Activated T-cell treated with anti-CD3 and anti-CD28 coated beads, Interleukin-2, amount 50 U/mL, for 24 hours (primary cell): ENCODE measurements around the gene PCDHGA10.
"Not testable (repeated sequence)": the region's sequence is repeated elsewhere in the genome, so short reads cannot be mapped to it uniquely, and the experiment has no call there.

Experiments used
- DNase-seq: peaks from one replicate; pipeline ENCODE4 v3.0.0-alpha.2; 2020
- H3K27ac Mint-ChIP-seq: 2 replicates; pipeline ENCODE4 v1.8.0; 2020; ENCODE audit warnings: mild to moderate bottlenecking, mixed read lengths
- H3K27me3 Mint-ChIP-seq: 2 replicates; pipeline ENCODE4 v1.8.0; 2020; ENCODE audit warnings: mixed read lengths
- H3K36me3 Mint-ChIP-seq: 2 replicates; pipeline ENCODE4 v1.8.0; 2020; ENCODE audit warnings: low read depth, mixed read lengths
- H3K4me1 Mint-ChIP-seq: 2 replicates; pipeline ENCODE4 v1.8.0; 2020; ENCODE audit warnings: low read depth, mixed read lengths
- H3K4me3 Mint-ChIP-seq: 2 replicates; pipeline ENCODE4 v1.8.0; 2020; ENCODE audit warnings: mild to moderate bottlenecking, moderate library complexity, mixed read lengths
- H3K9me3 Mint-ChIP-seq: 2 replicates; pipeline ENCODE4 v1.8.0; 2020; ENCODE audit warnings: mixed read lengths

Gene PCDHGA10

DNA sequence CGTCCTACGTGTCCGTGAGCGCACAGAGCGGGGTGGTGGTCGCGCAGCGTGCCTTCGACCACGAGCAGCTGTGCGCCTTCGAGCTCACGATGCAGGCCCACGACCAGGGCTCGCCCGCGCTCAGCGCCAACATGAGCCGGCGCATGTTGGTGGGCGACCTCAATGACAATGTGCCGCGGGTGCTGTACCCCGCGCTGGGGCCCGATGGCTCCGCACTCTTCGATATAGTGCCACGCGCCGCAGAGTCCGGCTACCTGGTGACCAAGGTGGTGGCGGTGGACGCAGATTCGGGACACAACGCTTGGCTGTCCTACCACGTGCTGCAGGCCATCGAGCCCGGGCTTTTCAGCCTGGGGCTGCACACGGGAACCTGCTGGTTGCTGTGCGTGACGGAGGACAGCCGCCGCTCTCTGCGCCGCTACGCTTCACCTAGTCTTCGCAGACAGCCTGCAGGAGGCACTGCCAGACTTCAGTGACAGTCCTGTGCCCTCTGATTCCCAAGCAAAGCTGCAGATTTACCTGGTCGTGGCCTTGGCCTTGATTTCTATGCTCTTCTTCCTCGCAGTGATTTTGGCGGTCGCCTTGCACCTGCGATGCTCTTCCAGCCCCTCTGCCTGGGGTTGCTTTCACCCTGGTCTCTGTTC is 15.1 kb downstream of the PCDHGA10 start:
- Mint-ChIP-seq H3K4me3 (no peak overlapping the region), H3K27ac (no peak overlapping the region), H3K36me3 (peaks cover 22% of the 10 kb centered on the region), H3K27me3 (peaks cover 85% of the 10 kb centered on the region), H3K4me1 (peaks cover 19% of the 10 kb centered on the region), H3K9me3 (peaks cover 32% of the 10 kb centered on the region)
- no peak for DNase-seq

DNA sequence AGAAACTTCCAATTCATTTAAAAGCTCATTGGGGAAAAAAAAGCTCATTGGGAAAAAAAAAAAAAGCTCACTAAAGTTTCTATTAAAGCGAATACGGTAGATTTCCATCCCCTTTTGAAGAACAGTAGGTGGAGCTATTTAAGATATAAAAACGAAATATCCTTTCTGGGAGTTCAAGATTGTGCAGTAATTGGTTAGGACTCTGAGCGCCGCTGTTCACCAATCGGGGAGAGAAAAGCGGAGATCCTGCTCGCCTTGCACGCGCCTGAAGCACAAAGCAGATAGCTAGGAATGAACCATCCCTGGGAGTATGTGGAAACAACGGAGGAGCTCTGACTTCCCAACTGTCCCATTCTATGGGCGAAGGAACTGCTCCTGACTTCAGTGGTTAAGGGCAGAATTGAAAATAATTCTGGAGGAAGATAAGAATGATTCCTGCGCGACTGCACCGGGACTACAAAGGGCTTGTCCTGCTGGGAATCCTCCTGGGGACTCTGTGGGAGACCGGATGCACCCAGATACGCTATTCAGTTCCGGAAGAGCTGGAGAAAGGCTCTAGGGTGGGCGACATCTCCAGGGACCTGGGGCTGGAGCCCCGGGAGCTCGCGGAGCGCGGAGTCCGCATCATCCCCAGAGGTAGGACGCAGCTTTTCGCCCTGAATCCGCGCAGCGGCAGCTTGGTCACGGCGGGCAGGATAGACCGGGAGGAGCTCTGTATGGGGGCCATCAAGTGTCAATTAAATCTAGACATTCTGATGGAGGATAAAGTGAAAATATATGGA is 17.7 kb downstream of the PCDHGA10 start, which contains the start of gene PCDHGA12:
Gene PCDHGA12 (plus strand): TSS at position 176 of the 782 bp plus-strand sequence. CDS start 253 bp downstream, at position 429.
- Mint-ChIP-seq H3K9me3 (peaks cover 27% of the 10 kb centered on the region), H3K4me1 (peaks cover 19% of the 10 kb centered on the region), H3K36me3 (peaks cover 19% of the 10 kb centered on the region), H3K27me3 (peaks cover 78% of the 10 kb centered on the region), H3K27ac (peak within 1 kb of the TSS; percentile 60), H3K4me3 (peak within 1 kb of the TSS; percentile 64)
- no peak for DNase-seq

DNA sequence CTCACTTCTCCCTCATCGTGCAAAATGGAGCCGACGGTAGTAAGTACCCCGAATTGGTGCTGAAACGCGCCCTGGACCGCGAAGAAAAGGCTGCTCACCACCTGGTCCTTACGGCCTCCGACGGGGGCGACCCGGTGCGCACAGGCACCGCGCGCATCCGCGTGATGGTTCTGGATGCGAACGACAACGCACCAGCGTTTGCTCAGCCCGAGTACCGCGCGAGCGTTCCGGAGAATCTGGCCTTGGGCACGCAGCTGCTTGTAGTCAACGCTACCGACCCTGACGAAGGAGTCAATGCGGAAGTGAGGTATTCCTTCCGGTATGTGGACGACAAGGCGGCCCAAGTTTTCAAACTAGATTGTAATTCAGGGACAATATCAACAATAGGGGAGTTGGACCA is 18.5 kb downstream of the PCDHGA10 start:
- no peak for DNase-seq
- Mint-ChIP-seq H3K27ac (no peak overlapping the region), H3K27me3 (peaks cover 75% of the 10 kb centered on the region), H3K4me3 (peak overlapping the region; percentile 64), H3K9me3 (peaks cover 27% of the 10 kb centered on the region), H3K36me3 (peaks cover 19% of the 10 kb centered on the region), H3K4me1 (peaks cover 19% of the 10 kb centered on the region)

DNA sequence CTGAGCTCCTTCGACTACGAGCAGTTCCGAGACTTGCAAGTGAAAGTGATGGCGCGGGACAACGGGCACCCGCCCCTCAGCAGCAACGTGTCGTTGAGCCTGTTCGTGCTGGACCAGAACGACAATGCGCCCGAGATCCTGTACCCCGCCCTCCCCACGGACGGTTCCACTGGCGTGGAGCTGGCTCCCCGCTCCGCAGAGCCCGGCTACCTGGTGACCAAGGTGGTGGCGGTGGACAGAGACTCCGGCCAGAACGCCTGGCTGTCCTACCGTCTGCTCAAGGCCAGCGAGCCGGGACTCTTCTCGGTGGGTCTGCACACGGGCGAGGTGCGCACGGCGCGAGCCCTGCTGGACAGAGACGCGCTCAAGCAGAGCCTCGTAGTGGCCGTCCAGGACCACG is 19.5 kb downstream of the PCDHGA10 start:
- H3K9me3 Mint-ChIP-seq: peaks cover 27% of the 10 kb centered on the region
- peaks cover 19% of the 10 kb centered on the region for H3K36me3 Mint-ChIP-seq
- not testable (repeated sequence) for H3K27ac Mint-ChIP-seq, H3K4me3 Mint-ChIP-seq, DNase-seq
- H3K27me3 Mint-ChIP-seq: peaks cover 75% of the 10 kb centered on the region
- H3K4me1 Mint-ChIP-seq: peaks cover 19% of the 10 kb centered on the region

DNA sequence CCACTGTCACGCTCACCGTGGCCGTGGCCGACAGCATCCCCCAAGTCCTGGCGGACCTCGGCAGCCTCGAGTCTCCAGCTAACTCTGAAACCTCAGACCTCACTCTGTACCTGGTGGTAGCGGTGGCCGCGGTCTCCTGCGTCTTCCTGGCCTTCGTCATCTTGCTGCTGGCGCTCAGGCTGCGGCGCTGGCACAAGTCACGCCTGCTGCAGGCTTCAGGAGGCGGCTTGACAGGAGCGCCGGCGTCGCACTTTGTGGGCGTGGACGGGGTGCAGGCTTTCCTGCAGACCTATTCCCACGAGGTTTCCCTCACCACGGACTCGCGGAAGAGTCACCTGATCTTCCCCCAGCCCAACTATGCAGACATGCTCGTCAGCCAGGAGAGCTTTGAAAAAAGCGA is 19.9 kb downstream of the PCDHGA10 start:
- DNase-seq, H3K27ac Mint-ChIP-seq, H3K4me3 Mint-ChIP-seq: not testable (repeated sequence)
- Mint-ChIP-seq H3K36me3 (peaks cover 19% of the 10 kb centered on the region), H3K9me3 (peaks cover 27% of the 10 kb centered on the region), H3K27me3 (peaks cover 75% of the 10 kb centered on the region), H3K4me1 (peaks cover 19% of the 10 kb centered on the region)

DNA sequence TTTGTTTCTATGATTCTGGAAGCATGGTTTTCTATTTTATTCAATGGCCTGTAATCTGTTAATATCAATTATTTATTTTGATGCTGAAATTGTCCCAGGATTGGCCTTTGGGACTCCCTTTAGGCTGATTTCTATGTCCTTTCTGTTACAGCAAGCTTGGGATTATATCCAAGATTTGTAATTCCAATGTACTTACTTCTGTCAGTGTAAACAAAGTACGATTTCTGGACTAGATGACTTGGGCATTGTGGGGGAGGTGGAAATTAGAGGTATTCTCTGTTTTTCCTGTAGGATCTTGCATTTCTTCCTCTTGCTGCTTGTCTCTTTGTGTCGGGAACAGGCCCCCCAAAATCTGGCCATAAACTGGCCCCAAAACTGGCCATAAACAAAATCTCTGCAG is 21.2 kb downstream of the PCDHGA10 start:
- H3K9me3 Mint-ChIP-seq: peaks cover 22% of the 10 kb centered on the region
- peaks cover 19% of the 10 kb centered on the region for H3K36me3 Mint-ChIP-seq
- no peak overlapping the region for H3K27ac Mint-ChIP-seq
- H3K27me3 Mint-ChIP-seq: peaks cover 63% of the 10 kb centered on the region
- peaks cover 19% of the 10 kb centered on the region for H3K4me1 Mint-ChIP-seq
- DNase-seq: no peak
- no peak overlapping the region for H3K4me3 Mint-ChIP-seq

DNA sequence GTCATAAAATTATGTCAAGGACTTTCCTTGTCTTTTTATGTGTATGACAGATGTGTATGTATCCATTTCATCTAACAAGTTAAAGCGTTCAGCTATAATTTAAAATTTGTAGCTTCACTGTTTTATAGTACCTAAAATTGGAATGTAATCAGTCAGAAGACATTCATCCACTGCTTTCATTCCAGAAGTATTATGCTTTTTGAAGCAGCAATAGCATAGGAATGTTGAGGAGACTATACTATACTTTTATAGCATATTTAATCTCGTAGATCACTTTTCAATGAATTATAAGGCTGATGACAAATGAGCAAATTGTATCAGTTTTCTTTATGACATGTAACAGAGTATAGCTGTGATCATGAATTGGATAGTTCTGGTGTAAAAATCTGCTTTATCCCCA is 24.4 kb downstream of the PCDHGA10 start:
- Mint-ChIP-seq H3K9me3 (peaks cover 6% of the 10 kb centered on the region), H3K4me3 (no peak overlapping the region), H3K36me3 (peaks cover 2% of the 10 kb centered on the region), H3K27me3 (peaks cover 65% of the 10 kb centered on the region), H3K27ac (no peak overlapping the region), H3K4me1 (no peaks in the 10 kb centered on the region)
- DNase-seq: no peak

DNA sequence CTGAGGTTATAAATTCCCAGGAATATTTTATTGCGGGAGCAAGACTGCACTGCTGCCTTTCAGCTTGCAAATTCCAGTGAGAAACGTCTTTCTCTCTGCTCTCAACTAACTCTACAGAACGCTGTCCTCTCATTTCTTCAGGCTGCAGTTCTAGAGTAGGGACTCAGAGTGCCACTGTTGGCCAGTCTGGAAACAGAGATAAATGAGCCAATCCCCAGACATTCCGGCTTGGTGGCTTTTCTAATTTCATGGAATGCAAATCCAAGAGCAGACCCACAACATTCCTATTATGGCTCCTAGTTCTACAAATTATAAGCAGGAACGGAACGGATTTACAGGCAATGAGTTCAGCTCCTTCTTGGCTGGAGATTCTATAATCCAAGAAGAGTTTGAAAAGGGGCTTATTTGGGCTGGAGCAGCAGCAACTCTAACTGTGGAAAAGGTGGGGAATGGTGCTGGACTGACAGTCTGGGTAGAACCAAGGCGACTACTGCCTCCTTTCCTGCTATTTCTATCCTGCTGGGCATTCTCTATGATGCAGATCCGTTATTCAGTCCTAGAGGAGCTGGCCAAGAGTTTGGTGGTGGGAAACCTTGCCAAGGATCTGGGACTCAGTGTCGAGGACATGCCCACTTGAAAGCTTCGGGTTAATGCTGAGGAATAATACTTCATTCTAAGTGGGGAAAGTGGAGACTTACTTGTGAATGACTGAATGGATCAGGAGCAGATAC is 26.8 kb downstream of the PCDHGA10 start:
- DNase-seq: no peak
- Mint-ChIP-seq H3K4me1 (no peaks in the 10 kb centered on the region), H3K4me3 (no peak overlapping the region), H3K27ac (no peak overlapping the region), H3K27me3 (peaks cover 48% of the 10 kb centered on the region), H3K36me3 (no peaks in the 10 kb centered on the region), H3K9me3 (peaks cover 3% of the 10 kb centered on the region)

DNA sequence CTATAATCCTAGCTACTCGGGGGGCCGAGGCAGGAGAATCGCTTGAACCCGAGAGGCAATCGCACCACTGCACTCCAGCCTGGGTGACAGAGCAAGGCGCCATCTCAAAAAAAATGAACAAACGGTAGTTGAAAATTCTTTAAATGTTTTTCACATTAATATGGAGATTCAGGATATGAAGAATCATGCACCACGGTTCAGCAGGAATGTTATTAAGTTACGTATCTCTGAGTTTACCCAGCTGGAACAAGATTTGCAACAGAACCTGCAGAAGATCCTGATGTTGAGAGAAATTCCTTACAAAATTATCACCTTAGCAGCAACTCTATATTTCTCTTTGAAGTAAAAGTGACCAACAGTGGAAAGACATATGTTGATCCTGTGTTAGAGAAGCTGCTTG is 27.6 kb downstream of the PCDHGA10 start:
- Mint-ChIP-seq H3K4me1 (no peaks in the 10 kb centered on the region), H3K36me3 (no peaks in the 10 kb centered on the region), H3K27ac (no peak overlapping the region), H3K9me3 (peaks cover 3% of the 10 kb centered on the region), H3K27me3 (peaks cover 44% of the 10 kb centered on the region), H3K4me3 (no peak overlapping the region)
- DNase-seq: no peak

DNA sequence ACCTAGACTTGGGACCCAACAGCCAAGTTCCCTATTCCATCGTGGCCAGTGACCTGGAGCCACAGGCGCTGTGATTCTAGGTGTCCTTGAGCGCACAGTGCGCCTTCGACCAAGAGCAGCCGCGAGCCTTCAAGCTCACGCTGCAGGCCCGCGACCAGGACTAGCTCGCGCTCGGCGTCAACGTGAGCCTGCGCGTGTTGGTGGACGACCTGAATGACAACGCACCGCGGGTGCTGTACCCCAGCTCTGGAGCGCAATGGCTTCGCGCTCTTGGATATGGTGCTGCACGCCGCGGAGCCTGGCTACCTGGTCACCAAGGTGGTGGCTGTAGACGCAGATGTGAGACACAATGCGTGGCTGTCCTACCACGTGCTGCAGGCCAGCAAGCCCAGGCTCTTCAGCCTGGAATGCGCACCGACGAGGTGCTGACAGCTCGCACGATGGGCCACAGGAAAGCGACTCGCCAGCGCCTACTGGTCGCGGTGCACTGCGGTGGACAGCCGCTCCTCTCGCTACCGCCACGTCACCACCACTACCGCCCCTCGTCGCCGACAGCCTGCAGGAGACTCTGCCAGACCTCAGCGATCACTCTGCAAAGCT is 28.9 kb downstream of the PCDHGA10 start:
- Mint-ChIP-seq H3K9me3 (peaks cover 3% of the 10 kb centered on the region), H3K4me1 (no peaks in the 10 kb centered on the region), H3K27ac (no peak overlapping the region), H3K27me3 (peaks cover 36% of the 10 kb centered on the region), H3K4me3 (no peak overlapping the region), H3K36me3 (no peaks in the 10 kb centered on the region)
- no peak for DNase-seq

DNA sequence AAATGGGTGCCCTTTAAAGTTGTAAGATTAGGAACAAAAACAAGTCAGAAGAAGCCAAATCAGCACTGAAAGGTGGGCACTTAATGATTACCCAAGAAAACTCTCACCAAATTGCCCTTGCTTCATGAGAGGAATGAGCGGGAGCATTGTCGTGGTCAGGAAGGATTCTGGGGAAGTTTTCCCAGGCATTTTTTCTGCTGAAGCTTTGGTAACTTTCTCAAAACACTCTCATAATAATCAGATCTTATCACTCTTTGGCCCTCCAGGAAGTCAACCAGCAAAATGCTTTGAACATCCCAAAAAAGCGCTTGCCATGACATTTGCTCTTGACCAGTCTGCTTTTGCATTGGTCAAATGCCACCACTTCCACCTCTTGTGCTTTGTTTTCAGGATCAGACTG is 52.6 kb downstream of the PCDHGA10 start:
- Mint-ChIP-seq H3K9me3 (peaks cover 3% of the 10 kb centered on the region), H3K27ac (no peak overlapping the region), H3K36me3 (no peaks in the 10 kb centered on the region), H3K4me3 (no peak overlapping the region), H3K4me1 (no peaks in the 10 kb centered on the region), H3K27me3 (peaks cover 24% of the 10 kb centered on the region)
- DNase-seq: no peak
